KOPT-K1 (cell line): ENCODE results near the gene IFT80.
"Not testable (repeated sequence)": the region's sequence is repeated elsewhere in the genome, so short reads cannot be mapped to it uniquely, and the experiment has no call there.

Source experiments
- H3K27ac ChIP-seq: fragments of 200-600 bp; sonication (generic); 2 replicates; pipeline ENCODE4 v1.5.1; 2016; ENCODE audit warnings: antibody characterized with exemption, mild to moderate bottlenecking, low read depth, low read length; ENCODE audit not compliant: poor library complexity, severe bottlenecking
- H3K36me3 ChIP-seq: fragments of 200-600 bp; sonication (generic); 2 replicates; pipeline ENCODE4 v1.5.1; 2017; ENCODE audit warnings: antibody characterized with exemption, mild to moderate bottlenecking, low read length, moderate library complexity; ENCODE audit not compliant: insufficient read depth
- H3K9me3 ChIP-seq: fragments of 200-600 bp; sonication (generic); 2 replicates; pipeline ENCODE4 v1.5.1; 2017; ENCODE audit warnings: antibody characterized with exemption, low read length, mild to moderate bottlenecking; ENCODE audit not compliant: insufficient read depth, poor library complexity, severe bottlenecking

Gene IFT80

GRCh38 chr3:160355826-160356225, 43.2 kb downstream of the IFT80 start:
- Histone ChIP-seq H3K9me3 (no peaks in the 10 kb centered on the region), H3K36me3 (peaks cover 23% of the 10 kb centered on the region), H3K27ac (no peak overlapping the region)

DNA sequence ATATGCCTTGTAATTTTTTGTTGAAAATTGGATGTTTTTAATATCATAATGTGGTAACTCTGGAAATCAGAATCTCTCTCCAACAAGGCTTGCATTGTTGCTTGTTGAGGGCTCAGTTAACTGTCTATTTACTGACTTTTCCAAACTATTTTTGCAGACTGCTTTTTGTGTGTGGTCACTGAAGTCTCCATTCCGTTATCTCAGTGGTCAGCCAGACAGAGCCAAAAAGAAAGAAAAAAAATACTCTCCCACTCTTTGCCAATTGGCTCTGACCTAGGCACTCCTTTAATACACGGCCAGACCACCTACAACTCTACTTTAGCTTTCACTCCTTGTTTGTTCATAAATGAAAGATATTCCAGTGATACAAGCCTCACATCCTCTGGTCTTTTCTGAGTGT, 52.5 kb downstream of the IFT80 start:
- H3K9me3 ChIP-seq: no peaks in the 10 kb centered on the region
- H3K36me3 ChIP-seq: no peaks in the 10 kb centered on the region
- H3K27ac ChIP-seq: no peak overlapping the region

GRCh38 chr3:160343132-160343531, 55.9 kb downstream of the IFT80 start:
- no peak overlapping the region for H3K27ac ChIP-seq
- peaks cover 4% of the 10 kb centered on the region for H3K9me3 ChIP-seq
- no peaks in the 10 kb centered on the region for H3K36me3 ChIP-seq

- peaks cover 7% of the 10 kb centered on the region for H3K9me3 ChIP-seq
- no peak overlapping the region for H3K27ac ChIP-seq
- H3K36me3 ChIP-seq: no peaks in the 10 kb centered on the region
Measured at GRCh38 chr3:160340351-160340750, 58.7 kb downstream of the IFT80 start.

GRCh38 chr3:160331127-160331937, 67.7 kb downstream of the IFT80 start:
- H3K27ac ChIP-seq: no peak overlapping the region
- no peaks in the 10 kb centered on the region for H3K9me3 ChIP-seq

DNA sequence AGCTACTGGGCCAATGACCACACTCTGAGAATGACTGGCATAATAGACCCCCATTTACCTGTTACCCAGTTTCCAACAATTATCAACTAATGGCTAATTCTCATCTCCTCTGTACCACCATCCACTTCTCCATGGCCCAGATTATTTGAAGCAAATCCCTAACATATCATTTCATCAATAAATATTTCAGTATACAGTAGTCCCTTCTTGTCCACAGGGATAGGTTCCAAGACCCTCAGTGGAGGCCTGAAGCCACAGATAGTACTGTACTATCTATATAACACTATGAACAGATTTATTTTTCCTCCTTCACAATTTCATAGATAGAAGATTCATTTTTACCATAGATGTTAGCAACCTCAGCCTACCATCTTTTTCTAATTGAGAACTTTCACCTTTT, 68.3 kb downstream of the IFT80 start:
- no peaks in the 10 kb centered on the region for H3K9me3 ChIP-seq
- H3K36me3 ChIP-seq: no peaks in the 10 kb centered on the region
- H3K27ac ChIP-seq: no peak overlapping the region

More at GRCh38 chr3:160331127-160331937, 67.7 kb downstream of the IFT80 start:
- no peaks in the 10 kb centered on the region for H3K36me3 ChIP-seq

- no peak overlapping the region for H3K27ac ChIP-seq
- no peaks in the 10 kb centered on the region for H3K36me3 ChIP-seq
- H3K9me3 ChIP-seq: no peaks in the 10 kb centered on the region
Measured at GRCh38 chr3:160330109-160330508, 68.9 kb downstream of the IFT80 start.

DNA sequence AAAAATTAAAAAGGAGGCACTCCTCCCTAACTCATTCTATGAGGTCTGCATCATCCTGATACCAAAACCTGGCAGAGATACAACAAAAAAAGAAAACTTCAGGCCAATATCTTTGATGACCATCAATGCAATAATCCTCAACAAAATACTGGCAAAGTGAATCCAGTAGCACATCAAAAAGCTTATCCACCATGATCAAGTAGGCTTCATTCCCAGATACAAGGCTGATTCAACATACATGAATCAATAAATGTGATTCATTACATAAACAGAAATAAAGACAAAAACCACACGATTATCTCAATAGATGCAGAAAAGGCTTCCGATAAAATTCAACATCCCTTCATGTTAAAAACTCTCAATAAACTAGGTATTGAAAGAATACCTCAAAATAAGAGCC, 72.7 kb downstream of the IFT80 start:
- not testable (repeated sequence) for H3K27ac ChIP-seq, H3K36me3 ChIP-seq, H3K9me3 ChIP-seq

DNA sequence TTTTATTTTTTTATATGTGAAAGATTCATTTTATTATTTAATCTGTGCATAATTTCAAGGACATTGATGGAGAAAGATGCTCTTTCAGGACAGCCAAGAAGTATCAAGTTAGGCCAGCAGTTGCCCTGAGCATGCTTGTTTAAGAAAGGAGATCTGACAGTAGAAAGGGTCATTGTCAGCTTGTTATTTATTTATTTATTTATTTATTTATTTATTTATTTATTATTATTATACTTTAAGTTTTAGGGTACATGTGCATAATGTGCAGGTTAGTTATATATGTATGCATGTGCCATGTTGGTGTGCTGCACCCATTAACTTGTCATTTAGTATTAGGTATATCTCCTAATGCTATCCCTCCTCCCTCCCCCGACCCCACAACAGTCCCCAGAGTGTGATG, 77.2 kb downstream of the IFT80 start:
- H3K9me3 ChIP-seq, H3K36me3 ChIP-seq: not testable (repeated sequence)

GRCh38 chr3:160319322-160319721, 79.7 kb downstream of the IFT80 start:
- H3K9me3 ChIP-seq: no peaks in the 10 kb centered on the region
- H3K27ac ChIP-seq: no peak overlapping the region
- H3K36me3 ChIP-seq: peaks cover 4% of the 10 kb centered on the region; the same call in 1 of the 2 replicates

More for the DNA sequence above, 77.2 kb downstream of the IFT80 start:
- not testable (repeated sequence) for H3K27ac ChIP-seq

GRCh38 chr3:160314995-160315394, 84.0 kb downstream of the IFT80 start:
- Histone ChIP-seq H3K9me3 (no peaks in the 10 kb centered on the region), H3K27ac (no peak overlapping the region), H3K36me3 (peaks cover 4% of the 10 kb centered on the region; the same call in 1 of the 2 replicates)

GRCh38 chr3:160312014-160312624, 86.9 kb downstream of the IFT80 start:
- no peak overlapping the region for H3K27ac ChIP-seq
- H3K36me3 ChIP-seq: peaks cover 8% of the 10 kb centered on the region; the same call in 1 of the 2 replicates
- H3K9me3 ChIP-seq: no peaks in the 10 kb centered on the region

DNA sequence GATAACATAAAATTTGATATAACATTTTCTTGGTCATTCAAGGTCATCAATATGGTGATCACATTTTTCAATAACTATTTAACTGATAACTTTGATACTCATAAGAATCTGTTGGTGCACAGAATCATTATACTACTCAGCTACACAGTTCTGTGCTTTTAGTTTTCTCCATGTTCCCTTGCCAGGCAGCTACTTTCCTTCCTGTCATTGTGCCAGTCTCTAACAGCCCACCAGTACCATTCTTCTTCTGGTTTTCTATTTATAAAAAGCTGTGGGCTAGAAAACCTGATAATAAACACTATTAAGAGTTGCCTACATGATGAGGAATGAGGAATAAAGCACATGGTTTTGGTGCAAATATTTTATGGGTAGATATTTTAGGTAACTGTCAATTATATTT, 96.2 kb downstream of the IFT80 start:
- 0 out of 2 replicates have a peak, but pooled peaks cover 6% of the 10 kb centered on the region for H3K36me3 ChIP-seq
- no peaks in the 10 kb centered on the region for H3K9me3 ChIP-seq
- no peak overlapping the region for H3K27ac ChIP-seq

DNA sequence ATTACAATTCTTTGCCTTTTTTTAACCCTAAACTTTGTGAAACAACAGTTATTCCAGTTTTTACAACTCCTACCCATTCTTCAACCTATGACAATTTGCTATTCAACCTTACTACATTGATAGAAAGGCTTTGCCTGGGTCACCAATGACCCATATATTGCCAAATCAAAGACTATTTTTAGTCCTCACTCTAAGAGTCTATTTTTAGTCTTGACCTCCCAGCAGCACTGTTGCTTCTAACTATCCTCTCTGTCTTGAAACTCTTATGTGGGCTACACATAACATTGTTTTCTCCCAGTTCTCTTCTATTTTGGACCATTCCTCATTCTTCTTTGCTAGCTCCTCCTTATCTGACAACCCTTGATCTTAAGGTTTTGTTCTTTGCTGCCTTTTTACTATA, 102.4 kb downstream of the IFT80 start:
- H3K36me3 ChIP-seq: no peaks in the 10 kb centered on the region
- H3K9me3 ChIP-seq: no peaks in the 10 kb centered on the region
- no peak overlapping the region for H3K27ac ChIP-seq

- Histone ChIP-seq H3K27ac (no peak overlapping the region), H3K9me3 (no peaks in the 10 kb centered on the region), H3K36me3 (no peaks in the 10 kb centered on the region)
Measured at GRCh38 chr3:160291909-160292299, 107.1 kb downstream of the IFT80 start.
